ENCODE measurements around the gene GPD2. TPM values are rescaled to one million over a fixed set of nuclear protein-coding genes. Genes with fewer than 3 reads are reported as not detected.
A peak's percentile ranks its signal among the peaks of the same experiment; 100 is the strongest.

The GPD2 gene
- total and polyA plus RNA-seq, 2 of the 13 experiments (the other 11 are each of a cell fraction or from before 2014, with no cell fraction given), result not detected

- TF ChIP-seq ZNF646 (CRISPR knock-in tag; IDR thresholded peaks at IDR 0.05) (no peak), HES4 (CRISPR knock-in tag; IDR thresholded peaks at IDR 0.05; ENCODE audit: borderline replicate concordance) (no peak), PHF5A (CRISPR knock-in tag; IDR thresholded peaks at IDR 0.05; ENCODE audit: low read depth, unreplicated experiment) (no peak), YY1 (IDR thresholded peaks at IDR 0.05; ENCODE audit: insufficient read depth, insufficient replicate concordance, low read depth, low read length) (no peak), ATF7 (IDR thresholded peaks at IDR 0.05) (no peak; the same call in 1 of the 2 replicates), ATF7 (CRISPR knock-in tag; IDR thresholded peaks at IDR 0.05) (no peak), ZFX (CRISPR knock-in tag; IDR thresholded peaks at IDR 0.05; ENCODE audit: low read depth) (peak; percentile 7; the same call in 1 of the 2 replicates), NFE2 (CRISPR knock-in tag; IDR thresholded peaks at IDR 0.05) (no peak), SIX1 (CRISPR knock-in tag; IDR thresholded peaks at IDR 0.05; ENCODE audit: borderline replicate concordance) (0 out of 2 replicates have a peak, but pooled peaks have one; percentile 37), ZNF670 (CRISPR knock-in tag; IDR thresholded peaks at IDR 0.05; ENCODE audit: borderline replicate concordance) (no peak), KLF12 (CRISPR knock-in tag; IDR thresholded peaks at IDR 0.05; ENCODE audit: borderline replicate concordance) (no peak), ZNF564 (CRISPR knock-in tag; IDR thresholded peaks at IDR 0.05) (peak; percentile 48; the same call in 1 of the 2 replicates), HNRNPK (IDR thresholded peaks at IDR 0.05; ENCODE audit: low read depth, low read length, poor library complexity, severe bottlenecking) (no peak), ARID2 (CRISPR knock-in tag; IDR thresholded peaks at IDR 0.05; ENCODE audit: borderline replicate concordance) (no peak), KLF13 (CRISPR knock-in tag; IDR thresholded peaks at IDR 0.05) (no peak), ZBTB44 (CRISPR knock-in tag; IDR thresholded peaks at IDR 0.05) (0 out of 2 replicates have a peak, but pooled peaks have one; percentile 43), MIER3 (CRISPR knock-in tag; IDR thresholded peaks at IDR 0.05; ENCODE audit: borderline replicate concordance) (0 out of 2 replicates have a peak, but pooled peaks have one; percentile 32), KAT2B (IDR thresholded peaks at IDR 0.05; ENCODE audit: borderline replicate concordance, low read depth, low read length) (no peak), KAT7 (CRISPR knock-in tag; IDR thresholded peaks at IDR 0.05; ENCODE audit: borderline replicate concordance) (no peak), DRAP1 (CRISPR knock-in tag; IDR thresholded peaks at IDR 0.05) (no peak), ZNF256 (CRISPR knock-in tag; conservative IDR thresholded peaks at IDR 0.05) (no peak)
Observed at GRCh38 chr2:156400706-156401678, 35.2 kb upstream of the GPD2 start (continued).
